ENCODE measurements around the gene FSTL3.

FSTL3 gene

DNA sequence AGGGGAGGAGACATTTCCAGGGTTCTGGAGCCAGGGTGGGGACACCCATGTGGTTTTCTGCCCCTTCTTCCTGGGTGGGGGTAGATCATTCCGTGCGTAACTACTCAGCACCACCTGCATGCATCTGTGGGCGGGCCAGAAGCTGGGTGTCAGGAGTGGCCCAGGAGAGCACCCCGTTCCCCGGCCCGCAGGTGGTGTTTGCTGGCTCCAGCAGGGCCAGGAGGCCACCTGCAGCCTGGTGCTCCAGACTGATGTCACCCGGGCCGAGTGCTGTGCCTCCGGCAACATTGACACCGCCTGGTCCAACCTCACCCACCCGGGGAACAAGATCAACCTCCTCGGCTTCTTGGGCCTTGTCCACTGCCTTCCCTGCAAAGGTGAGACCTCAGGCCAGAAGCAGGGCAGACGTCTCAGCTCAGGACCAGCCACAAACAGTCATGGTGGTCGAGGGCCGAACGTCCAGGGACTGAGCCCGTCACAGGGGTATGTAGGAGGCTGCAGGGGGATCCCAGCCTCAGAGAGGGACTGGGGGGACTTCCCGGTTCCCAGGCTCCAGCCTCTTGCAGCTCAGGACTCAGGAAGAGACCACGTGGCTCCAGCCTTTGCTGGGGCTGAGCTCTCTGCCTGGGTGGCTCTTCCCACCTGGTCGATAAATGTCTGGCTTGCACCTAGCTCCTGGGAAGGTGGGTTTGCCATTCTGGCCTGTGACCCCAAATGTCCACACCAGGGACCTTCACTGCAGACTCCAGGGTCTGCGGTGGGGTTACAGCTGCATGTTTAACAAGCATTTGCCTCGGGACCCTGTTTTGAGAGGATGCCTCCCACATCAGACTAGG lies 1.6 kb downstream of the FSTL3 start:
- no peaks in the 10 kb centered on the region for H3K36me3 ChIP-seq (ENCODE audit: control insufficient read depth, insufficient read depth, low read length)
- H3K27me3 ChIP-seq (ENCODE audit: control insufficient read depth, insufficient read depth, low read length) = peaks cover 34% of the 10 kb centered on the region
- H3K27ac ChIP-seq (ENCODE audit: low read depth, low read length) = no peak overlapping the region
- peaks cover 19% of the 10 kb centered on the region for H3K4me1 ChIP-seq (ENCODE audit: control insufficient read depth, insufficient read depth, low read length)
- no peak overlapping the region for H3K4me3 ChIP-seq (ENCODE audit: low read depth, low read length)
- no peaks in the 10 kb centered on the region for H3K9me3 ChIP-seq (ENCODE audit: control insufficient read depth, insufficient read depth, low read depth, low read length)
- no peak overlapping the region for H3K9ac ChIP-seq (ENCODE audit: low read length)

DNA sequence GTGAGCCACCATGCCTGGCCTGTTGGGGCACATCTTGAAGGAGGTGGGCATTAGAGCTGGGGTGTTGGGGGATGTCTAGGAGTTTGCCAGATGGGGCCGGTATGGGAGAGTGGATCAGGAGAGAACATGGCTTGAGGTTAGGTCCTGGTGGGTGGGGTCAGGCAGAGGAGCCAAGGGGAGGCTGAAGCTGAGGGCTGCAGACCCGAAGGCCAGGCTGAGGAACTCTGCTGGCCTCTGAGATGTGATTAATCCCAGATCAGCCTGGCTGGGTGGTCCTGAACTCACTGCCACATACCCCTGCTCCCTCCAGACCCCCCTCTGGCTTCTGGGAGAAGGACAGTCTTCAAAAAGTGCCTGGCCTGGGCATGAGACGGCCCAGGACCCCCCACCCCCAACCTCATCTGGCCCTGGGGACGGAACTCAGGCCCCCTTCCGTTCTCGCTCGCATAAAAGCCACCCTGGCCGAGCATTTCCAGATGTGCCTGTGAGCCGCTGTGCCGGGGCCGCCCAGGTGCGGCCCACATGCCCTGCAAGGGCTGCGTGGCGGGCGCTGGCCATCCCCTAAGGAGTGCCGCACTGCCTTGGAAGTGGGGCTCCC lies 2.7 kb downstream of the FSTL3 start:
- Histone ChIP-seq H3K9ac (ENCODE audit: low read length) (no peak overlapping the region), H3K36me3 (ENCODE audit: control insufficient read depth, insufficient read depth, low read length) (no peaks in the 10 kb centered on the region)

DNA sequence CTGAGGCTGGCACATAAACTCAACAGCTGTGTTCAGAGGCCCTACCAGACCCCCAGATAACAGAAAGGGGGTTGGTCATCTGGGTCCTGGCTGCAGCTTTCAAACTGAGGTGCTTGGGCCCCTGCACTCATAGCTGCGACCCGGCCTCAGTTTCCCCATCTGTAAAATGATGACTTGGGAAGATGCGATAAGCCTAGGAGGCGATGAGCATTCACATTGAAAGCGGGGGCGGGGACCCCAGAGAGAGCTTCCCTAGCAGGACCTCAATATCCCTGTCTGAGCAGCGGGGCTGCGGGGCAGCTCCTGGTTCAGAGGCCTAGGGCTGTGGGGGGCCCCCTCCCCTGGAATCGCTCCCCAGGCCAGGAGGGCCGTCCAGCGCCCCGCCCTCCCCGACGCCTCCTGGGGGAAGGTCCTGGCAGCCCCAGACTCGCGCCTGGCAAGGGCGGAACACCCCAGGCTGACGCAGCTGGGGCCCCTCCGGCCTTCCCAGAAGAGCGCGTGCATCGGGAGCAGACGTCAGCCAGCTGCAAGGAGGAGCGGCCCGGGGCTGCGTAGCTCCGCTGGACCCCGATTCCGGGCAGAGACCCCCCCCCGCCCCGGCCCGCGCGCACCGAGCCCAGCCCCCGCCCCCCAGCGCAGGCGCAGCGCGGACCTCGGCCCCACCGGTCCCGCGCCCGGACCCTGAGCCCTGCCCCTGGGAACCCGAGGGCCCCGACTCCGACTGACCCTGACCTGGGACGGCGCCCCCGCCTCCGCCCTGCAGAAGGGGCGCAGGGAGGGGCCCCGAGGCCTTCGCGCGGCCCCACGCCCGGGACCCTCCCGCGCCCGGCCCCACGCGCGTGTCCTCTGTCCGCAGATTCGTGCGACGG lies 3.5 kb downstream of the FSTL3 start:
- peaks cover 19% of the 10 kb centered on the region for H3K4me1 ChIP-seq (ENCODE audit: control insufficient read depth, insufficient read depth, low read length)
- 0 out of 2 replicates have a peak overlapping the region, but pooled peaks have one; percentile 69 for H3K27ac ChIP-seq (ENCODE audit: low read depth, low read length)
- H3K4me3 ChIP-seq (ENCODE audit: low read depth, low read length) = peak overlapping the region; percentile 78
- H3K9me3 ChIP-seq (ENCODE audit: control insufficient read depth, insufficient read depth, low read depth, low read length) = no peaks in the 10 kb centered on the region
- H3K36me3 ChIP-seq (ENCODE audit: control insufficient read depth, insufficient read depth, low read length) = no peaks in the 10 kb centered on the region
- peak overlapping the region; percentile 84 for H3K9ac ChIP-seq (ENCODE audit: low read length)
- H3K27me3 ChIP-seq (ENCODE audit: control insufficient read depth, insufficient read depth, low read length) = peaks cover 27% of the 10 kb centered on the region

More for the DNA sequence above, 2.7 kb downstream of the FSTL3 start:
- Histone ChIP-seq H3K4me3 (ENCODE audit: low read depth, low read length) (peak overlapping the region; percentile 78), H3K27me3 (ENCODE audit: control insufficient read depth, insufficient read depth, low read length) (peaks cover 32% of the 10 kb centered on the region), H3K9me3 (ENCODE audit: control insufficient read depth, insufficient read depth, low read depth, low read length) (no peaks in the 10 kb centered on the region), H3K27ac (ENCODE audit: low read depth, low read length) (no peak overlapping the region), H3K4me1 (ENCODE audit: control insufficient read depth, insufficient read depth, low read length) (peaks cover 19% of the 10 kb centered on the region)

DNA sequence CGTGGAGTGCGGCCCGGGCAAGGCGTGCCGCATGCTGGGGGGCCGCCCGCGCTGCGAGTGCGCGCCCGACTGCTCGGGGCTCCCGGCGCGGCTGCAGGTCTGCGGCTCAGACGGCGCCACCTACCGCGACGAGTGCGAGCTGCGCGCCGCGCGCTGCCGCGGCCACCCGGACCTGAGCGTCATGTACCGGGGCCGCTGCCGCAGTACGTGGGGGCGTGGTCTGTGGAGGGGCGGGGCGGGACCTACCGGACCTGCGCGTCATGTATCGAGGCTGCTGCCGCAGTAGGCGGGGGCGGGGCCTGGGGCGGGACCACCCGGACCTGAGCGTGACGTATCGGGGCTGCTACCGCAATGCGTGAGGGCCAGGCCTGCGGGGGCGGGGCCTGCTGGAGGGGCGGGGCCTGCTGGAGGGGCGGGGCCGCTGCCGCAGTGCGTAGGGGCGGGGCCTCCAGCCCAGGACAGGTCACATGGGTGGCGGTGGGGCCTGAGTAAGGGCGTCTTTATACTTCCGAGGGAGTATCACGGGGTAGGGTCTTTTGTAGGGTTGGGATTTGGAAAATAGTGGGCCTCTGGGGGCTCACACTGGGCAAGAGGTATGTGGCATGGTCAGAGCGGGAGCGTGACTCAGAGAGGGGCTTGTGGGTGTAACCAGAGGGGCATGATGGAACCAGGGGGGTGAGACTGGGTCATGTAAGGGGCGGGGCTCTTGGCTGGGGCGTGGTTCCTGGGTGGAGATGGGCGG lies 4.3 kb downstream of the FSTL3 start:
- Histone ChIP-seq H3K4me3 (ENCODE audit: low read depth, low read length) (peak overlapping the region; percentile 78), H3K27me3 (ENCODE audit: control insufficient read depth, insufficient read depth, low read length) (peaks cover 20% of the 10 kb centered on the region), H3K36me3 (ENCODE audit: control insufficient read depth, insufficient read depth, low read length) (no peaks in the 10 kb centered on the region), H3K9ac (ENCODE audit: low read length) (peak overlapping the region; percentile 84), H3K4me1 (ENCODE audit: control insufficient read depth, insufficient read depth, low read length) (peaks cover 19% of the 10 kb centered on the region), H3K9me3 (ENCODE audit: control insufficient read depth, insufficient read depth, low read depth, low read length) (no peaks in the 10 kb centered on the region), H3K27ac (ENCODE audit: low read depth, low read length) (0 out of 2 replicates have a peak overlapping the region, but pooled peaks have one; percentile 69)

DNA sequence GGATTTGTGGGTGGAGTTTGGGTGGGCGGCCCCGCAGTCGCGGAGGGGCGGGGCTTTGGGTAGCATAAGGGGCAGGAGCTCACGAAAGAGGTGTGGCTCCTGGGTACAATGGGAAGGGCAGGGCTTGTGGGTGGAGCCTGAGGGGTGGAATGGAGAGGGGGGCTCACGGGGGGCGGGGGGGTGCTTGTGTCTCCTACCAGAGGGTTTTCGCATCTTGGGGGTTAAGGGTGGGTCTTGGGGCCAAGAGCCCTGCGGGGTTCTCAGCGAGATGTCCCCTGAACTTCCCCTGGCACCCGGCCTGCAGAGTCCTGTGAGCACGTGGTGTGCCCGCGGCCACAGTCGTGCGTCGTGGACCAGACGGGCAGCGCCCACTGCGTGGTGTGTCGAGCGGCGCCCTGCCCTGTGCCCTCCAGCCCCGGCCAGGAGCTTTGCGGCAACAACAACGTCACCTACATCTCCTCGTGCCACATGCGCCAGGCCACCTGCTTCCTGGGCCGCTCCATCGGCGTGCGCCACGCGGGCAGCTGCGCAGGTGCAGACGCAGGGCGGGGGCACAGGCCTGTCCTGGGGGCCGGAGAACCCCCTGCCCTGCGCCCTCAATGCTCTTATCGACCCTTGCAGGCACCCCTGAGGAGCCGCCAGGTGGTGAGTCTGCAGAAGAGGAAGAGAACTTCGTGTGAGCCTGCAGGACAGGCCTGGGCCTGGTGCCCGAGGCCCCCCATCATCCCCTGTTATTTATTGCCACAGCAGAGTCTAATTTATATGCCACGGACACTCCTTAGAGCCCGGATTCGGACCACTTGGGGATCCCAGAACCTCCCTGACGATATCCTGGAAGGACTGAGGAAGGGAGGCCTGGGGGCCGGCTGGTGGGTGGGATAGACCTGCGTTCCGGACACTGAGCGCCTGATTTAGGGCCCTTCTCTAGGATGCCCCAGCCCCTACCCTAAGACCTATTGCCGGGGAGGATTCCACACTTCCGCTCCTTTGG lies 5.1 kb downstream of the FSTL3 start:
- Histone ChIP-seq H3K9me3 (ENCODE audit: control insufficient read depth, insufficient read depth, low read depth, low read length) (no peaks in the 10 kb centered on the region), H3K36me3 (ENCODE audit: control insufficient read depth, insufficient read depth, low read length) (no peaks in the 10 kb centered on the region), H3K4me1 (ENCODE audit: control insufficient read depth, insufficient read depth, low read length) (peaks cover 19% of the 10 kb centered on the region), H3K4me3 (ENCODE audit: low read depth, low read length) (peak overlapping the region; percentile 72), H3K9ac (ENCODE audit: low read length) (no peak overlapping the region), H3K27ac (ENCODE audit: low read depth, low read length) (no peak overlapping the region), H3K27me3 (ENCODE audit: control insufficient read depth, insufficient read depth, low read length) (peaks cover 14% of the 10 kb centered on the region)

DNA sequence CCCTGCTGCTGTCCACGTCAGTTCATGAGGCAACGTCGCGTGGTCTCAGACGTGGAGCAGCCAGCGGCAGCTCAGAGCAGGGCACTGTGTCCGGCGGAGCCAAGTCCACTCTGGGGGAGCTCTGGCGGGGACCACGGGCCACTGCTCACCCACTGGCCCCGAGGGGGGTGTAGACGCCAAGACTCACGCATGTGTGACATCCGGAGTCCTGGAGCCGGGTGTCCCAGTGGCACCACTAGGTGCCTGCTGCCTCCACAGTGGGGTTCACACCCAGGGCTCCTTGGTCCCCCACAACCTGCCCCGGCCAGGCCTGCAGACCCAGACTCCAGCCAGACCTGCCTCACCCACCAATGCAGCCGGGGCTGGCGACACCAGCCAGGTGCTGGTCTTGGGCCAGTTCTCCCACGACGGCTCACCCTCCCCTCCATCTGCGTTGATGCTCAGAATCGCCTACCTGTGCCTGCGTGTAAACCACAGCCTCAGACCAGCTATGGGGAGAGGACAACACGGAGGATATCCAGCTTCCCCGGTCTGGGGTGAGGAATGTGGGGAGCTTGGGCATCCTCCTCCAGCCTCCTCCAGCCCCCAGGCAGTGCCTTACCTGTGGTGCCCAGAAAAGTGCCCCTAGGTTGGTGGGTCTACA lies 6.6 kb downstream of the FSTL3 start:
- Histone ChIP-seq H3K9me3 (ENCODE audit: control insufficient read depth, insufficient read depth, low read depth, low read length) (no peaks in the 10 kb centered on the region), H3K27ac (ENCODE audit: low read depth, low read length) (no peak overlapping the region), H3K4me3 (ENCODE audit: low read depth, low read length) (no peak overlapping the region), H3K4me1 (ENCODE audit: control insufficient read depth, insufficient read depth, low read length) (peaks cover 12% of the 10 kb centered on the region), H3K9ac (ENCODE audit: low read length) (no peak overlapping the region), H3K27me3 (ENCODE audit: control insufficient read depth, insufficient read depth, low read length) (peaks cover 5% of the 10 kb centered on the region; the same call in 1 of the 2 replicates), H3K36me3 (ENCODE audit: control insufficient read depth, insufficient read depth, low read length) (no peaks in the 10 kb centered on the region)

DNA sequence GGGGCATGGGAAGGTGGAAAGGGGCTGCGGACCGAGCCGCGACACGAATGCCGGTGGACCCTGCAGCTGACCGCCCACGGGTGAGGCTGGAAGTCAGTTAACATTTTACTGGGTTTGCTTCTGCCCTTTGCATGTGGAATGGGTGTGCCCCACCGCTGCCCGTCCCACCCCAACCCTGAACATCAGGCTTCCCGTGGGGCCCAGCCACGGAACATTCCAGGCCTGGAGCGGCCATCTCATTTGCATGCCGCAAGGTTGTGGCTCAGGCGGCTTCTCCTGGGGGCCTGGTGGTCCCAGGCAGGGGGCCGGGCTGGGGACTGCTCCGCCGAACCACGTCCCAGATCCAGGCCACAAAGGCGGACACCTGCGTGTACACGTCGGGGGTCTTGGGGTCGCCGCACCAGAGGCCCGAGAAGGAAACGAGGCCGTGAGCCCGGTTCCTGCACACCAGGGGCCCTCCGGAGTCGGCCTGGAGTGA lies 9.3 kb downstream of the FSTL3 start:
- H3K9ac ChIP-seq (ENCODE audit: low read length) = no peak overlapping the region
- no peaks in the 10 kb centered on the region for H3K36me3 ChIP-seq (ENCODE audit: control insufficient read depth, insufficient read depth, low read length)
- H3K27me3 ChIP-seq (ENCODE audit: control insufficient read depth, insufficient read depth, low read length) = no peaks in the 10 kb centered on the region
- H3K4me3 ChIP-seq (ENCODE audit: low read depth, low read length) = no peak overlapping the region
- 0 out of 2 replicates have a peak, but pooled peaks cover 3% of the 10 kb centered on the region for H3K4me1 ChIP-seq (ENCODE audit: control insufficient read depth, insufficient read depth, low read length)
- H3K9me3 ChIP-seq (ENCODE audit: control insufficient read depth, insufficient read depth, low read depth, low read length) = no peaks in the 10 kb centered on the region
- no peak overlapping the region for H3K27ac ChIP-seq (ENCODE audit: low read depth, low read length)

DNA sequence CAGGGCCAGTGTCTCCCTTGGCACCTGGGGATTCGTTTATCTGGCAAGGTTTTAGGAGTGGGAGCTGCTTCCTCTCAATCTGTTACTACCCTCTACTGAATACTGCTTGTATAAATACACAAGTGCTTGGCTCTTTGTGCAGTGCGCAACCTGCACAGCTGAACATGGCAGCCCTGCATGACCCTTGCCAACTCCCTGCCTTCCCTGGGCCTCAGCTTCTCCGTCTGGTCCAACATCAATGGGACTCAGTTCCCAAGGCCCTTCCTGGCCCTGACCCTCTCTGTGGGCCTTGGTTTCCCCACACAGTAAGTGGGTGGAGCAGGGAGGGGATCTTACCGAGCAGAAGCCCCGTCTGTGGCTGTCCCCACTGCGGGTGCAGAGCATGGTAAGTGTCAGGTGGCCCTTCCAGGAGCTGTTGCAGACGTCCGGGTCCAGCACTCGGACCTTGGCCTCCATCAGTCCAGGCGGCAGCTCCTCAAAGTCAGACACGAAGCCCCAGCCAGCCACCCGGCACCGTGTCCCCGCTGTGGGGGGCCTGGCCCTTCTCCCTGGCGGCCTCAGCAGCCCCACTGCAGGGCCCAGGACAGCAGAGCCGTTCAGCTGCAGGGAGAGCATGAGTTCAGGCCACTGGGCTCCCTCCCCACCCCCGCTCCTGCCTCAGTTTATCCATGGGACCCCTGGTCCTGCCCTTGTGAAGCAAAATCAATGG lies 10.6 kb downstream of the FSTL3 start:
- Histone ChIP-seq H3K4me1 (ENCODE audit: control insufficient read depth, insufficient read depth, low read length) (no peaks in the 10 kb centered on the region), H3K9ac (ENCODE audit: low read length) (no peak overlapping the region), H3K4me3 (ENCODE audit: low read depth, low read length) (no peak overlapping the region), H3K27me3 (ENCODE audit: control insufficient read depth, insufficient read depth, low read length) (no peaks in the 10 kb centered on the region), H3K27ac (ENCODE audit: low read depth, low read length) (no peak overlapping the region), H3K9me3 (ENCODE audit: control insufficient read depth, insufficient read depth, low read depth, low read length) (no peaks in the 10 kb centered on the region), H3K36me3 (ENCODE audit: control insufficient read depth, insufficient read depth, low read length) (no peaks in the 10 kb centered on the region)

DNA sequence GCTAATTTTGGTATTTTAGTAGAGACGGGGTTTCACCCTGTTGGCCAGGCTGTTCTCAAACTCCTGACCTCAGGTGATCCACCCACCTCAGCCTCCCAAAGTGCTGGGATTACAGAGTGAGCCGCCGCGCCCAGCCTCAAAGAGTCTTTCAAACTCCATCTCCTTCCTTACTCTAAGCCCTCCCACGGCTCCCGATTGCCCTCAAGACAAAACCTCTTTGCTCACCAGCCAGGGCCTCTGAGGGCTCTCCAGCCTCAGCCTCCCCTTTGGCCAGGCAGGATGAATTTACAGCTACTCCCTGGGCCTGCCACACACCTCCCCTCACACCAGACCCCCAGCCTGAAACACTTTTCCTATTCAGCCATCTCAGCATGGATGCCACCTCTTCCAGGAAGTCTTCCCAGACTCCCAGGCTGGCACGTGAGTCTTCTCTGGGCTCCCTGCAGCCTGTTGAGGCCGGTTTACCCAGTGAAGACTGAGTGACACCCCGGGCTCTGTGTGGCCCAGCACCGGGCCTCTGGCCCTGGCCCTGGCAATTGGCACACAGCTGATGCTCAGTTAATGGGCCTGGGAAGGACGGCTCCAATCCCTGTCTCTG lies 11.5 kb downstream of the FSTL3 start:
- H3K27ac ChIP-seq (ENCODE audit: low read depth, low read length) = no peak overlapping the region

More for the DNA sequence above, 11.5 kb downstream of the FSTL3 start:
- no peaks in the 10 kb centered on the region for H3K9me3 ChIP-seq (ENCODE audit: control insufficient read depth, insufficient read depth, low read depth, low read length)
- no peak overlapping the region for H3K4me3 ChIP-seq (ENCODE audit: low read depth, low read length)
- no peaks in the 10 kb centered on the region for H3K36me3 ChIP-seq (ENCODE audit: control insufficient read depth, insufficient read depth, low read length)
- H3K9ac ChIP-seq (ENCODE audit: low read length) = no peak overlapping the region
- no peaks in the 10 kb centered on the region for H3K27me3 ChIP-seq (ENCODE audit: control insufficient read depth, insufficient read depth, low read length)
- H3K4me1 ChIP-seq (ENCODE audit: control insufficient read depth, insufficient read depth, low read length) = no peaks in the 10 kb centered on the region

Data from HUES6 (cell line).